ENCODE measurements around the gene MAGI1.

DNA sequence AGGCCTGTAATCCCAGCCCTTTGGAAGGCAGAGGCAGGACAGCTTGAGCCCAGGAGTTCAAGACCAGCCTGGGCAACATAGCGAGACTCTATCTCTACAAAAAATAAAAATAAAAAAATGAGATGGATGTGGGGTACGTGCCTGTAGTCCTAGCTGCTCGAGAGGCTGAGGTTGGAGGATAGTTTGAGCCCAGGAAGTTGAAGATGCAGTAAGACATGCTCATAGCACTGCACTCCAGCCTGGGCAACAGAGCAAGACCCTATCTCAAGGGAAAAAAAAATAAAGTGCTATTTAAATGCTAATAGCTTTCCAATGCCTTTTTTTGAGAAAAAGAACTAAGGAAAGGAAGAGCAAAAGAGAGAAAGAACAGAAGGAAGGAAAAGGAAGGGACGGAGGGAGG lies 94.5 kb downstream of the MAGI1 start:
- TF ChIP-seq, protein P1, sequence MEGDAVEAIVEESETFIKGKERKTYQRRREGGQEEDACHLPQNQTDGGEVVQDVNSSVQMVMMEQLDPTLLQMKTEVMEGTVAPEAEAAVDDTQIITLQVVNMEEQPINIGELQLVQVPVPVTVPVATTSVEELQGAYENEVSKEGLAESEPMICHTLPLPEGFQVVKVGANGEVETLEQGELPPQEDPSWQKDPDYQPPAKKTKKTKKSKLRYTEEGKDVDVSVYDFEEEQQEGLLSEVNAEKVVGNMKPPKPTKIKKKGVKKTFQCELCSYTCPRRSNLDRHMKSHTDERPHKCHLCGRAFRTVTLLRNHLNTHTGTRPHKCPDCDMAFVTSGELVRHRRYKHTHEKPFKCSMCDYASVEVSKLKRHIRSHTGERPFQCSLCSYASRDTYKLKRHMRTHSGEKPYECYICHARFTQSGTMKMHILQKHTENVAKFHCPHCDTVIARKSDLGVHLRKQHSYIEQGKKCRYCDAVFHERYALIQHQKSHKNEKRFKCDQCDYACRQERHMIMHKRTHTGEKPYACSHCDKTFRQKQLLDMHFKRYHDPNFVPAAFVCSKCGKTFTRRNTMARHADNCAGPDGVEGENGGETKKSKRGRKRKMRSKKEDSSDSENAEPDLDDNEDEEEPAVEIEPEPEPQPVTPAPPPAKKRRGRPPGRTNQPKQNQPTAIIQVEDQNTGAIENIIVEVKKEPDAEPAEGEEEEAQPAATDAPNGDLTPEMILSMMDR (conservative IDR thresholded peaks at IDR 0.05 in 1 of 2, IDR thresholded peaks at IDR 0.05 in 1 of 2; ENCODE audit: low read depth in 1 of 2, low read length in 2 of 2) = no peak
- TF ChIP-seq EZH2 (IDR thresholded peaks at IDR 0.05; ENCODE audit: low read length, missing control alignments) = no peak
